ENCODE data around the gene AAMP.

AAMP gene

GRCh38 chr2:218218268-218219185 lies 51.4 kb downstream of the AAMP start:
- DNase-seq = no peak

GRCh38 chr2:218217360-218218267 lies 52.3 kb downstream of the AAMP start:
- peak; percentile 57 for DNase-seq

- DNase-seq = peak; percentile 95
Observed at GRCh38 chr2:218216674-218217359, 53.1 kb downstream of the AAMP start, which contains the start of gene ARPC2. Gene ARPC2, plus strand, starts transcription at chr2:218217189. Its CDS starts 282 bp downstream, at chr2:218217471.

- no peak for DNase-seq
Observed at GRCh38 chr2:218216336-218216673, 53.6 kb downstream of the AAMP start.

All from activated effector memory CD4-positive, alpha-beta T cell treated with Interleukin-2 at 50 U/mL for 16 hours (primary cell).